H1 (cell line): ENCODE measurements around the gene TPO. TPM values are rescaled to one million over a fixed set of nuclear protein-coding genes. Genes with fewer than 3 reads are reported as not detected.

ENCODE experiments used
- CTCF ChIA-PET: fragments of 300-600 bp; sonication (Branson Sonifier 250); formaldehyde crosslinking; loops from one replicate; lab custom pipeline; 2021; ENCODE audit not compliant: partially characterized antibody; lab: Charles Lee
- POLR2A ChIA-PET: fragments of 300-600 bp; sonication (Branson Sonifier 250); formaldehyde crosslinking; loops from one replicate; lab custom pipeline; 2021; ENCODE audit warnings: inconsistent platforms; ENCODE audit not compliant: partially characterized antibody; lab: Charles Lee
- DNase-seq, 2 experiments: peaks; one replicate each; pipeline versions ENCODE4 v3.0.0 to v3.0.0-alpha.2; 2010 to 2022; ENCODE audit warnings: low spot score in 2 of 2, low read depth in 1 of 2, mixed read lengths in 1 of 2
- FAIRE-seq: peaks from 2 replicates; lab custom pipeline; 2011; peaks lifted over from hg19 to GRCh38; lab: Jason Lieb, UNC
- H2AFZ ChIP-seq: 2 replicates; pipeline ENCODE4 v1.8.1; 2012; ENCODE audit warnings: low read length, inconsistent platforms
- H2AK5ac ChIP-seq: 2 replicates; pipeline ENCODE4 v1.6.1; 2013; ENCODE audit warnings: low read depth, low read length
- H2BK120ac ChIP-seq: replicated peaks from 2 replicates; pipeline ENCODE3; 2013; ENCODE audit warnings: low read depth, low read length, inconsistent platforms
- H2BK12ac ChIP-seq: 2 replicates; pipeline ENCODE4 v1.6.1; 2013; ENCODE audit warnings: low read depth, low read length
- H2BK15ac ChIP-seq: 2 replicates; pipeline ENCODE4 v1.6.1; 2013; ENCODE audit warnings: low read length
- H2BK20ac ChIP-seq: 2 replicates; pipeline ENCODE4 v1.6.1; 2013; ENCODE audit warnings: low read length
- H2BK5ac ChIP-seq: 2 replicates; pipeline ENCODE4 v1.6.1; 2013; ENCODE audit warnings: low read depth, low read length
- H3K14ac ChIP-seq: 2 replicates; pipeline ENCODE4 v1.6.1; 2013; ENCODE audit warnings: inconsistent platforms; ENCODE audit not compliant: insufficient read length
- H3K18ac ChIP-seq: 2 replicates; pipeline ENCODE4 v1.6.1; 2013; ENCODE audit warnings: low read length; ENCODE audit errors: extremely low read depth
- H3K23ac ChIP-seq: 2 replicates; pipeline ENCODE4 v1.6.1; 2013; ENCODE audit warnings: inconsistent platforms; ENCODE audit not compliant: insufficient read length
- H3K23me2 ChIP-seq: 2 replicates; pipeline ENCODE4 v1.6.1; 2013; ENCODE audit warnings: low read depth, low read length
- H3K27ac ChIP-seq: 2 replicates; pipeline ENCODE4 v1.6.1; 2011; ENCODE audit warnings: low read depth, low read length, inconsistent platforms
- H3K27me3 ChIP-seq, 4 experiments: replicated peaks in 1 of 4; 1 replicate in 1 of 4; 2 replicates in 3 of 4; pipeline versions ENCODE4 v1.6.1 to v1.8.1; 2011 to 2013; ENCODE audit warnings: low read length in 3 of 4, mild to moderate bottlenecking in 3 of 4, inconsistent platforms in 2 of 4, mixed read lengths in 2 of 4, moderate library complexity in 1 of 4; ENCODE audit not compliant: control insufficient read depth in 3 of 4, insufficient read depth in 3 of 4; ENCODE audit errors: extremely low read depth in 1 of 4
- H3K36me3 ChIP-seq, 4 experiments: 2 replicates each; pipeline versions ENCODE4 v1.6.1 to v1.8.1; 2011 to 2013; ENCODE audit warnings: mild to moderate bottlenecking in 4 of 4, low read length in 3 of 4, moderate library complexity in 2 of 4, control low read depth in 1 of 4, inconsistent platforms in 1 of 4; ENCODE audit not compliant: insufficient read depth in 4 of 4, control insufficient read depth in 2 of 4
- H3K4ac ChIP-seq: replicated peaks from 2 replicates; pipeline ENCODE3; 2013; ENCODE audit warnings: low read length, low read depth, mixed read lengths, inconsistent platforms; ENCODE audit not compliant: insufficient read length
- H3K4me1 ChIP-seq, 4 experiments: replicated peaks in 1 of 4; 1 replicate in 1 of 4; 2 replicates in 3 of 4; pipeline versions ENCODE4 v1.6.1 to v1.8.1; 2011 to 2013; ENCODE audit warnings: low read length in 3 of 4, inconsistent platforms in 2 of 4, mixed read lengths in 1 of 4; ENCODE audit not compliant: insufficient read depth in 4 of 4, control insufficient read depth in 3 of 4
- H3K4me2 ChIP-seq, 2 experiments: 2 replicates each; pipeline versions ENCODE4 v1.6.1 to v1.8.1; 2011 to 2013; ENCODE audit warnings: low read depth in 2 of 2, low read length in 2 of 2, control low read depth in 1 of 2, inconsistent platforms in 1 of 2, mild to moderate bottlenecking in 1 of 2; ENCODE audit not compliant: insufficient read depth in 1 of 2
- H3K4me3 ChIP-seq, 4 experiments: fragments of 200-600, 300-600 bp in 1 of 4; sonication (generic), shearing (Covaris generic), sonication (Bioruptor Twin) in 1 of 4; 2 replicates each; pipeline versions ENCODE4 v1.5.1 to v1.8.1; 2011 to 2016; ENCODE audit warnings: low read length in 4 of 4, low read depth in 3 of 4, control low read depth in 2 of 4, inconsistent platforms in 2 of 4, mild to moderate bottlenecking in 2 of 4, mixed read lengths in 1 of 4, moderate library complexity in 1 of 4; ENCODE audit not compliant: insufficient read depth in 2 of 4; ENCODE audit errors: extremely low read depth in 1 of 4
- H3K56ac ChIP-seq: replicated peaks from 2 replicates; pipeline ENCODE3; 2013; ENCODE audit warnings: low read depth, mild to moderate bottlenecking, mixed read lengths, low read length, inconsistent platforms; ENCODE audit not compliant: insufficient read length
- H3K79me1 ChIP-seq: 2 replicates; pipeline ENCODE4 v1.6.1; 2013; ENCODE audit warnings: low read depth, low read length, control low read depth
- H3K79me2 ChIP-seq, 2 experiments: 2 replicates each; pipeline versions ENCODE4 v1.6.1 to v1.8.1; 2012 to 2013; ENCODE audit warnings: low read length in 2 of 2, mild to moderate bottlenecking in 2 of 2, inconsistent platforms in 1 of 2; ENCODE audit not compliant: insufficient read depth in 2 of 2, control insufficient read depth in 1 of 2
- H3K9ac ChIP-seq, 4 experiments: replicated peaks in 1 of 4; 1 replicate in 1 of 4; 2 replicates in 3 of 4; pipeline versions ENCODE4 v1.6.1 to v1.8.1; 2011 to 2013; ENCODE audit warnings: low read depth in 3 of 4, low read length in 3 of 4, control low read depth in 2 of 4, mild to moderate bottlenecking in 2 of 4, moderate library complexity in 2 of 4, inconsistent platforms in 1 of 4; ENCODE audit errors: extremely low read depth in 1 of 4
- H3K9me3 ChIP-seq, 2 experiments: 2 replicates each; pipeline versions ENCODE4 v1.6.1 to v1.8.1; 2012 to 2013; ENCODE audit warnings: mild to moderate bottlenecking in 2 of 2, moderate library complexity in 2 of 2, control low read depth in 1 of 2, inconsistent platforms in 1 of 2, low read depth in 1 of 2, low read length in 1 of 2, mixed read lengths in 1 of 2; ENCODE audit not compliant: insufficient read depth in 2 of 2
- H4K20me1 ChIP-seq, 2 experiments: replicated peaks in 1 of 2; 2 replicates each; pipeline versions ENCODE3 to v1.8.1; 2011 to 2013; ENCODE audit warnings: inconsistent platforms in 2 of 2, low read length in 2 of 2, mild to moderate bottlenecking in 1 of 2; ENCODE audit not compliant: insufficient read depth in 2 of 2, control insufficient read depth in 1 of 2
- H4K5ac ChIP-seq: 2 replicates; pipeline ENCODE4 v1.6.1; 2013; ENCODE audit warnings: low read length, low read depth, mixed read lengths, inconsistent platforms; ENCODE audit not compliant: insufficient read length
- H4K8ac ChIP-seq: 2 replicates; pipeline ENCODE4 v1.8.0; 2013; ENCODE audit warnings: mild to moderate bottlenecking, moderate library complexity, low read length, inconsistent platforms; ENCODE audit not compliant: insufficient read depth; ENCODE audit errors: extremely low read depth
- H4K91ac ChIP-seq: replicated peaks from 2 replicates; pipeline ENCODE3; 2013; ENCODE audit warnings: low read length, mixed read lengths, inconsistent platforms; ENCODE audit not compliant: insufficient read length
- E2F6 ChIP-seq: IDR thresholded peaks from 2 replicates; pipeline ENCODE4 v1.6.1; 2012; ENCODE audit warnings: inconsistent platforms
- EGR1 ChIP-seq: IDR thresholded peaks from 2 replicates; pipeline ENCODE4 v1.6.1; 2011; ENCODE audit warnings: low read depth, low read length, borderline replicate concordance
- HDAC2 ChIP-seq, 2 experiments: fragments of 300-600 bp in 1 of 2; sonication (generic) in 1 of 2; IDR thresholded peaks; 2 replicates each; pipeline ENCODE4 v1.6.1; 2011 to 2012; ENCODE audit warnings: low read depth in 2 of 2, low read length in 2 of 2, mild to moderate bottlenecking in 2 of 2, moderate library complexity in 2 of 2, borderline replicate concordance in 1 of 2, inconsistent platforms in 1 of 2
- JUN ChIP-seq: IDR thresholded peaks from 2 replicates; pipeline ENCODE4 v1.6.1; 2011; ENCODE audit warnings: low read depth, mild to moderate bottlenecking, improper control_type of control experiment, low read length
- KDM5A ChIP-seq: fragments of 200-600 bp; IDR thresholded peaks from 2 replicates; pipeline ENCODE4 v1.7.1; 2012; ENCODE audit warnings: mild to moderate bottlenecking, low read length, inconsistent platforms, mixed read lengths
- MAX ChIP-seq: IDR thresholded peaks from 2 replicates; pipeline ENCODE4 v1.6.1; 2012; ENCODE audit warnings: inconsistent platforms
- POU5F1 ChIP-seq: IDR thresholded peaks from 2 replicates; pipeline ENCODE4 v1.6.1; 2011; ENCODE audit warnings: low read depth, mild to moderate bottlenecking, low read length, moderate library complexity
- RBBP5 ChIP-seq: IDR thresholded peaks from 2 replicates; pipeline ENCODE4 v1.7.1; 2012; ENCODE audit warnings: low read depth, mild to moderate bottlenecking, inconsistent platforms, low read length, moderate library complexity, borderline replicate concordance
- RNF2 ChIP-seq: fragments of 200-900, 300-1000 bp; sonication (generic); IDR thresholded peaks from 2 replicates; pipeline ENCODE4 v1.7.1; 2016; ENCODE audit warnings: borderline replicate concordance, low read depth, mild to moderate bottlenecking, antibody characterized with exemption, low read length; ENCODE audit not compliant: poor library complexity, severe bottlenecking; ENCODE audit errors: missing control alignments
- SP2 ChIP-seq: IDR thresholded peaks from 2 replicates; pipeline ENCODE4 v1.6.1; 2012; ENCODE audit warnings: mild to moderate bottlenecking, low read length, inconsistent platforms
- TAF1 ChIP-seq: IDR thresholded peaks from 2 replicates; pipeline ENCODE4 v1.6.1; 2011; ENCODE audit warnings: mild to moderate bottlenecking, low read depth, low read length
- YY1 ChIP-seq: IDR thresholded peaks from 2 replicates; pipeline ENCODE4 v1.6.1; 2011; ENCODE audit warnings: low read depth, mild to moderate bottlenecking, low read length
- WGBS, 2 experiments: shearing (Covaris generic) in 1 of 2; methylation state at CpG; one replicate each; pipeline versions ENCODE4 v1.1.6 to v1.1.7; 2013 to 2015; ENCODE audit warnings: low lambda C conversion rate in 2 of 2, mixed read lengths in 2 of 2, inconsistent platforms in 1 of 2, low coverage in 1 of 2, missing lambda C conversion rate in 1 of 2; ENCODE audit not compliant: insufficient replicate concordance in 2 of 2, insufficient coverage in 1 of 2, insufficient read length in 1 of 2; ENCODE audit errors: extremely low coverage in 1 of 2, missing lambda C conversion rate in 1 of 2; 5-methylcytosine and 5-hydroxymethylcytosine counted together
- polyA plus RNA-seq, 7 experiments: library from polyadenylated mRNA; depleted of rRNA in 3 of 7; stranded (reverse) in 5 of 7; unstranded in 2 of 7; fragments of >200 nt in 5 of 7; fragments of 200-250 nt in 2 of 7; gene quantifications; 1 replicate in 5 of 7; 2 replicates in 1 of 7; 4 replicates in 1 of 7; pipeline versions ENCODE4 v1.2.1 to v1.2.3, GENCODE V29; 2011 to 2013; ENCODE audit warnings: missing spikeins in 2 of 7, mixed read lengths in 2 of 7
- total RNA-seq: library from RNA; stranded (reverse); fragmentation: NEBNext Ultra II Directional; extraction: Animal tissue kit (Norgen Biotek cat#: 25700); gene quantifications from 2 replicates; pipeline ENCODE4 v1.2.1, GENCODE V29; 2021

Gene TPO
- total and polyA plus RNA-seq, 2 of the 8 experiments (the other 6 are each of a cell fraction or from before 2014, with no cell fraction given) = not detected

- CTCF ChIA-PET = no interaction called here
- DNase-seq = no peak
- H3K23ac ChIP-seq = no peak overlapping the region
- POLR2A ChIA-PET = no interaction called here
- no peak overlapping the region for H2BK20ac ChIP-seq
- H3K4me2 ChIP-seq = no peak overlapping the region
- FAIRE-seq = no peak
- H4K91ac ChIP-seq = no peak overlapping the region
- no peak overlapping the region for H3K4me3 ChIP-seq
- no peaks in the 10 kb centered on the region; a peak in 1 of 4 replicates for H3K9me3 ChIP-seq
- no peak overlapping the region for H2AFZ ChIP-seq
- no peak overlapping the region for H2BK15ac ChIP-seq
- H3K18ac ChIP-seq = no peak overlapping the region
- H3K36me3 ChIP-seq = no peaks in the 10 kb centered on the region; a peak in 1 of 8 replicates
- H2AK5ac ChIP-seq = no peak overlapping the region
- no peak overlapping the region for H3K56ac ChIP-seq
- WGBS, 2 experiments = 81% methylated on average over 9 of the region's 9 CpGs; no CpG with 5 or more reads in 1 of the 2 experiments
- H3K79me1 ChIP-seq = no peaks in the 10 kb centered on the region
- H3K23me2 ChIP-seq = peaks cover 6% of the 10 kb centered on the region; the same call in 1 of the 2 replicates
- no peak overlapping the region for H2BK12ac ChIP-seq
- H4K8ac ChIP-seq = no peak overlapping the region
- H3K4me1 ChIP-seq = no peaks in the 10 kb centered on the region
- H3K27ac ChIP-seq = no peak overlapping the region
- no peak overlapping the region for H4K5ac ChIP-seq
- no peak overlapping the region for H3K9ac ChIP-seq
- H3K79me2 ChIP-seq = no peaks in the 10 kb centered on the region
- H3K4ac ChIP-seq = no peak overlapping the region
- no peaks in the 10 kb centered on the region for H3K27me3 ChIP-seq
- H2BK120ac ChIP-seq = no peak overlapping the region
- no peak overlapping the region for H2BK5ac ChIP-seq
- H3K14ac ChIP-seq = no peak overlapping the region
- no peaks in the 10 kb centered on the region for H4K20me1 ChIP-seq
- no peak for TF ChIP-seq EGR1
- no peak for TF ChIP-seq HDAC2 (IDR thresholded peaks at IDR 0.05; ENCODE audit: borderline replicate concordance in 1 of 2, low read depth in 2 of 2, low read length in 2 of 2)
- no peak for TF ChIP-seq RNF2
- no peak for TF ChIP-seq RBBP5
- no peak for TF ChIP-seq E2F6
- TF ChIP-seq MAX = no peak
- no peak for TF ChIP-seq POU5F1
- no peak for TF ChIP-seq JUN
- TF ChIP-seq KDM5A = no peak
- no peak for TF ChIP-seq TAF1
- TF ChIP-seq YY1 = no peak
- TF ChIP-seq SP2 = no peak
These were observed 11.2 kb upstream of the TPO start for GRCh38 chr2:1402064-1402463.
